PC-9 (cell line): ENCODE data around the gene TJP3. TPM values are rescaled to one million over a fixed set of nuclear protein-coding genes. Genes with fewer than 3 reads are reported as not detected.

ENCODE experiments used
- BruUV-seq: library from RNA; stranded (reverse); fragments of 400-500 nt; replicated peaks from 2 replicates; lab custom pipeline; 2021; lab: Mats Ljungman, UMichigan
- CTCF ChIA-PET: fragments of 300-600 bp; sonication (Branson Sonifier 250); formaldehyde crosslinking; loops from one replicate; lab custom pipeline; 2022; ENCODE audit warnings: antibody characterized with exemption; lab: Charles Lee
- POLR2A ChIA-PET: fragments of 300-600 bp; sonication (Branson Sonifier 250); formaldehyde crosslinking; loops from one replicate; lab custom pipeline; 2022; ENCODE audit warnings: antibody characterized with exemption; ENCODE audit not compliant: unreplicated experiment; lab: Charles Lee
- DNase-seq, 2 experiments: peaks; one replicate each; pipeline versions ENCODE4 v3.0.0 to v3.0.0-alpha.2; 2015 to 2022; ENCODE audit warnings: mixed read lengths in 1 of 2
- H2AFZ ChIP-seq: fragments of 200-600 bp; sonication (generic); 2 replicates; pipeline ENCODE4 v1.8.1; 2017; ENCODE audit warnings: antibody characterized with exemption
- H3F3A ChIP-seq: fragments of 200-600 bp; sonication (generic); 2 replicates; pipeline ENCODE4 v1.8.1; 2017; ENCODE audit warnings: antibody characterized with exemption, mild to moderate bottlenecking, low read depth; ENCODE audit not compliant: insufficient read depth
- H3K27ac ChIP-seq: fragments of 200-600 bp; sonication (generic); 2 replicates; pipeline ENCODE4 v1.6.1; 2016; ENCODE audit warnings: mixed run types
- H3K27me3 ChIP-seq: fragments of 200-600 bp; sonication (generic); 2 replicates; pipeline ENCODE4 v1.6.1; 2016; ENCODE audit warnings: low read depth, mixed run types; ENCODE audit not compliant: insufficient read depth
- H3K36me3 ChIP-seq: fragments of 200-600 bp; sonication (generic); 2 replicates; pipeline ENCODE4 v1.6.1; 2016; ENCODE audit warnings: low read depth, mixed run types
- H3K4me1 ChIP-seq: fragments of 200-600 bp; sonication (generic); replicated peaks from 2 replicates; pipeline ENCODE4 v1.6.1; 2016; ENCODE audit warnings: mixed run types; ENCODE audit not compliant: insufficient read depth
- H3K4me2 ChIP-seq: fragments of 200-600 bp; sonication (generic); 2 replicates; pipeline ENCODE4 v1.6.1; 2017; ENCODE audit warnings: mixed run types
- H3K4me3 ChIP-seq: fragments of 200-600 bp; sonication (generic); 2 replicates; pipeline ENCODE4 v1.6.1; 2016; ENCODE audit warnings: mixed run types
- H3K79me2 ChIP-seq: fragments of 200-600 bp; sonication (generic); 2 replicates; pipeline ENCODE4 v1.6.1; 2017; ENCODE audit warnings: low read depth, mixed run types
- H3K9me2 ChIP-seq: fragments of 200-600 bp; sonication (generic); 2 replicates; pipeline ENCODE4 v1.8.1; 2017; ENCODE audit warnings: mild to moderate bottlenecking; ENCODE audit not compliant: insufficient read depth
- H3K9me3 ChIP-seq: fragments of 200-600 bp; sonication (generic); 2 replicates; pipeline ENCODE4 v1.8.1; 2016; ENCODE audit warnings: low read depth; ENCODE audit not compliant: insufficient read depth
- H4K20me1 ChIP-seq: fragments of 200-600 bp; sonication (generic); 2 replicates; pipeline ENCODE4 v1.8.1; 2017; ENCODE audit not compliant: insufficient read depth
- EZH2 ChIP-seq: fragments of 200-600 bp; sonication (generic); IDR thresholded peaks from 2 replicates; pipeline ENCODE4 v1.8.0; 2017; ENCODE audit warnings: antibody characterized with exemption, low read depth
- intact Hi-C: fragments of 100-400 bp; cut with micrococcal nuclease; formaldehyde crosslinking; loops from one replicate; pipeline ENCODE4 v1.10.0; 2022; ENCODE audit not compliant: unreplicated experiment
- total RNA-seq: library from RNA; stranded (reverse); gene quantifications from 2 replicates; pipeline ENCODE4 v1.2.3, GENCODE V29; 2021
- TF ChIP-seq, protein P1 (sequence below): fragments of 200-600 bp; sonication (generic); conservative IDR thresholded peaks from 2 replicates; pipeline ENCODE4 v1.6.1; 2017; ENCODE audit warnings: mixed run types, antibody characterized with exemption, mild to moderate bottlenecking, moderate library complexity

Gene TJP3
- total RNA-seq, 1 experiment from 2014 or later: 56.8 TPM

- H4K20me1 ChIP-seq: no peaks in the 10 kb centered on the region
- H3K9me2 ChIP-seq: no peaks in the 10 kb centered on the region
- no peaks in the 10 kb centered on the region for H3K27me3 ChIP-seq
- intact Hi-C loops: no loop called here
- no peak for DNase-seq
- POLR2A ChIA-PET: no interaction called here
- no TSS peak for BruUV-seq
- H3K4me2 ChIP-seq: peak overlapping the region; percentile 61
- H3K9me3 ChIP-seq: no peaks in the 10 kb centered on the region
- H3K4me3 ChIP-seq: peak overlapping the region; percentile 19; the same call in 1 of the 2 replicates
- H3K79me2 ChIP-seq: 0 out of 2 replicates have a peak, but pooled peaks cover 8% of the 10 kb centered on the region
- TF ChIP-seq EZH2: no peak
- TF ChIP-seq, protein P1, sequence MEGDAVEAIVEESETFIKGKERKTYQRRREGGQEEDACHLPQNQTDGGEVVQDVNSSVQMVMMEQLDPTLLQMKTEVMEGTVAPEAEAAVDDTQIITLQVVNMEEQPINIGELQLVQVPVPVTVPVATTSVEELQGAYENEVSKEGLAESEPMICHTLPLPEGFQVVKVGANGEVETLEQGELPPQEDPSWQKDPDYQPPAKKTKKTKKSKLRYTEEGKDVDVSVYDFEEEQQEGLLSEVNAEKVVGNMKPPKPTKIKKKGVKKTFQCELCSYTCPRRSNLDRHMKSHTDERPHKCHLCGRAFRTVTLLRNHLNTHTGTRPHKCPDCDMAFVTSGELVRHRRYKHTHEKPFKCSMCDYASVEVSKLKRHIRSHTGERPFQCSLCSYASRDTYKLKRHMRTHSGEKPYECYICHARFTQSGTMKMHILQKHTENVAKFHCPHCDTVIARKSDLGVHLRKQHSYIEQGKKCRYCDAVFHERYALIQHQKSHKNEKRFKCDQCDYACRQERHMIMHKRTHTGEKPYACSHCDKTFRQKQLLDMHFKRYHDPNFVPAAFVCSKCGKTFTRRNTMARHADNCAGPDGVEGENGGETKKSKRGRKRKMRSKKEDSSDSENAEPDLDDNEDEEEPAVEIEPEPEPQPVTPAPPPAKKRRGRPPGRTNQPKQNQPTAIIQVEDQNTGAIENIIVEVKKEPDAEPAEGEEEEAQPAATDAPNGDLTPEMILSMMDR: no peak
- H3K36me3 ChIP-seq: no peaks in the 10 kb centered on the region
- no peak overlapping the region for H2AFZ ChIP-seq
- H3F3A ChIP-seq: peaks cover 23% of the 10 kb centered on the region; the same call in 1 of the 2 replicates
- CTCF ChIA-PET: no interaction called here
- H3K4me1 ChIP-seq: peaks cover 24% of the 10 kb centered on the region
- H3K27ac ChIP-seq: peak overlapping the region; percentile 17; the same call in 1 of the 2 replicates
Measured at GRCh38 chr19:3723110-3723488, 14.9 kb downstream of the TJP3 start.

DNA sequence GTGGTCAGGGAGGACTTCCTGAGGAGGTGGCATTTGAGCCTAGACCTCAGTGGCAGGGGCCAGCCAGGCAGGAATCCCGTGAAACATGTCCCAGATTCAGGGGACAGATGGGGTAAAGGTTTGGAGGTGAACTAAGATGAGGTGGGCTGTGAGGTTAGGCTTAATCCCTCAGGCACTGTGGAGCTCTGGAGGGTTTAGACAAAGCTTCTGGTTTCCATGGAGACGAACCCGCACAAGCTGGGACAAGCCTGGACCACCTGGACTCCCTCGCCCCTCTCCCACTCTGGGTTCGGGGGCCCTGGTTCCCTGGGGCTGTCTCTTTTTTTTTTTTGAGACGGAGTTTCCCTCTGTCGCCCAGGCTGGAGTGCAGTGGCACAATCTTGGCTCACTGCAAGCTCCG lies 15.7 kb downstream of the TJP3 start:
- Histone ChIP-seq H3K79me2 (0 out of 2 replicates have a peak, but pooled peaks cover 8% of the 10 kb centered on the region), H3K27me3 (no peaks in the 10 kb centered on the region), H3K36me3 (no peaks in the 10 kb centered on the region), H3K9me2 (no peaks in the 10 kb centered on the region), H4K20me1 (no peaks in the 10 kb centered on the region), H3K4me1 (peaks cover 27% of the 10 kb centered on the region), H3K4me2 (no peak overlapping the region), H3K4me3 (no peak overlapping the region), H2AFZ (no peak overlapping the region), H3K9me3 (no peaks in the 10 kb centered on the region), H3K27ac (no peak overlapping the region), H3F3A (peaks cover 23% of the 10 kb centered on the region; the same call in 1 of the 2 replicates)
- no peak for DNase-seq
- TF ChIP-seq, protein P1: no peak
- no peak for TF ChIP-seq EZH2
- CTCF ChIA-PET: interaction anchor here (0.6 kb wide), 1 partner anchor 125 kb away, joined by 3 read pairs; no protein-coding TSS in a partner anchor
- intact Hi-C loops: no loop called here
- POLR2A ChIA-PET: no interaction called here
- no TSS peak for BruUV-seq

GRCh38 chr19:3725121-3725520 lies 16.9 kb downstream of the TJP3 start:
- POLR2A ChIA-PET: interaction anchor here (0.6 kb wide), 1 partner anchor 38 kb away, joined by 4 read pairs; no protein-coding TSS in a partner anchor
- H3K27me3 ChIP-seq: no peaks in the 10 kb centered on the region
- H3K36me3 ChIP-seq: no peaks in the 10 kb centered on the region
- H2AFZ ChIP-seq: no peak overlapping the region
- no peak overlapping the region for H3K27ac ChIP-seq
- H4K20me1 ChIP-seq: no peaks in the 10 kb centered on the region
- TF ChIP-seq, protein P1: no peak
- no peak for TF ChIP-seq EZH2
- H3K9me3 ChIP-seq: no peaks in the 10 kb centered on the region
- intact Hi-C loops: no loop called here
- peaks cover 19% of the 10 kb centered on the region; the same call in 1 of the 2 replicates for H3F3A ChIP-seq
- H3K9me2 ChIP-seq: no peaks in the 10 kb centered on the region
- H3K4me1 ChIP-seq: peaks cover 26% of the 10 kb centered on the region
- BruUV-seq: no TSS peak
- CTCF ChIA-PET: no interaction called here
- no peak for DNase-seq
- no peak overlapping the region for H3K4me3 ChIP-seq
- H3K4me2 ChIP-seq: no peak overlapping the region
- 0 out of 2 replicates have a peak, but pooled peaks cover 8% of the 10 kb centered on the region for H3K79me2 ChIP-seq
